PC-3 (cell line): ENCODE results near the gene LRRC75A.

ENCODE experiments used
- EZH2 ChIP-seq: fragments of 300-600 bp; sonication (generic); IDR thresholded peaks from one replicate; pipeline ENCODE4 v1.6.1; 2017; ENCODE audit warnings: antibody characterized with exemption, mild to moderate bottlenecking, low read length; ENCODE audit not compliant: unreplicated experiment
- EZH2phosphoT487 ChIP-seq: fragments of 300-600 bp; sonication (generic); IDR thresholded peaks from 2 replicates; pipeline ENCODE4 v1.6.1; 2018; ENCODE audit warnings: mild to moderate bottlenecking, antibody characterized with exemption, low read length, borderline replicate concordance
- TF ChIP-seq, protein P1 (sequence below): fragments of 300-600 bp; sonication (generic); conservative IDR thresholded peaks from 2 replicates; pipeline ENCODE4 v1.5.1; 2017; ENCODE audit warnings: antibody characterized with exemption, low read depth, mild to moderate bottlenecking, low read length

DNA sequence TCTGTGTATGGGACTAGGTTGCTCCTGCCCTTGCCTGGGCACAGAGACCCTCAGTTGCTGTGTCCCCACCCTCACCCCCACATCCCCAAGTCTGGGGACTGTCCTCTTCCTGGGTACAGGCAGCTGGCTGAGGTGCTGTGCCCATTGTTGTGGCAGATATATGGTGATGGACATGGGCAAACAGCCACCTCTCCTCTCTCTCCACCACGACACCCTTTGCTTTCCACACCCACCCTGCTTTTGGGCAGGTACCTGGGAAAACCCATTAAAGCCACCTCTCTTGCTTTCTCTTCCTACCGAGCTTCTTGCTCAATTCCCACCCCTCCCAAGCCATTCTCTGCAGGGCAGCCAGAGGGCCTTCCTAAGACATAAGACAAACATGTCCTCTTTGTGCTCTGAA lies 54.9 kb downstream of the LRRC75A start:
- TF ChIP-seq, protein P1, sequence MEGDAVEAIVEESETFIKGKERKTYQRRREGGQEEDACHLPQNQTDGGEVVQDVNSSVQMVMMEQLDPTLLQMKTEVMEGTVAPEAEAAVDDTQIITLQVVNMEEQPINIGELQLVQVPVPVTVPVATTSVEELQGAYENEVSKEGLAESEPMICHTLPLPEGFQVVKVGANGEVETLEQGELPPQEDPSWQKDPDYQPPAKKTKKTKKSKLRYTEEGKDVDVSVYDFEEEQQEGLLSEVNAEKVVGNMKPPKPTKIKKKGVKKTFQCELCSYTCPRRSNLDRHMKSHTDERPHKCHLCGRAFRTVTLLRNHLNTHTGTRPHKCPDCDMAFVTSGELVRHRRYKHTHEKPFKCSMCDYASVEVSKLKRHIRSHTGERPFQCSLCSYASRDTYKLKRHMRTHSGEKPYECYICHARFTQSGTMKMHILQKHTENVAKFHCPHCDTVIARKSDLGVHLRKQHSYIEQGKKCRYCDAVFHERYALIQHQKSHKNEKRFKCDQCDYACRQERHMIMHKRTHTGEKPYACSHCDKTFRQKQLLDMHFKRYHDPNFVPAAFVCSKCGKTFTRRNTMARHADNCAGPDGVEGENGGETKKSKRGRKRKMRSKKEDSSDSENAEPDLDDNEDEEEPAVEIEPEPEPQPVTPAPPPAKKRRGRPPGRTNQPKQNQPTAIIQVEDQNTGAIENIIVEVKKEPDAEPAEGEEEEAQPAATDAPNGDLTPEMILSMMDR: no peak
- TF ChIP-seq EZH2phosphoT487 (no peak), EZH2 (no peak)
